Suppressor macrophage treated with lipopolysaccharide for 4 hours (primary cell): ENCODE data around the gene GAN.
"Not testable (repeated sequence)": the region's sequence is repeated elsewhere in the genome, so short reads cannot be mapped to it uniquely, and the experiment has no call there.

ENCODE experiments used
- DNase-seq: peaks from one replicate; pipeline ENCODE4 v3.0.0-alpha.2; 2020

The GAN gene

GRCh38 chr16:81311762-81312161 is 3.0 kb upstream of the GAN start:
- DNase-seq = no peak

GRCh38 chr16:81313701-81314602 is 810 bp upstream of the GAN start:
- DNase-seq = no peak

GRCh38 chr16:81315271-81316175 is 761 bp downstream of the GAN start:
- DNase-seq = peak; percentile 65

- no peak for DNase-seq
Observed at GRCh38 chr16:81316176-81316496, 1.4 kb downstream of the GAN start.

GRCh38 chr16:81318711-81319110 is 3.9 kb downstream of the GAN start:
- DNase-seq = no peak

- no peak for DNase-seq
Observed at GRCh38 chr16:81319221-81319912, 4.6 kb downstream of the GAN start.

GRCh38 chr16:81321039-81321438 is 6.3 kb downstream of the GAN start:
- no peak for DNase-seq

- DNase-seq = no peak
Observed at GRCh38 chr16:81321536-81321935, 6.8 kb downstream of the GAN start.

- DNase-seq = no peak
Observed at GRCh38 chr16:81324808-81325207, 10.0 kb downstream of the GAN start.

GRCh38 chr16:81327011-81327410 is 12.2 kb downstream of the GAN start:
- no peak for DNase-seq

- no peak for DNase-seq
Observed at GRCh38 chr16:81327447-81328196, 12.9 kb downstream of the GAN start.

GRCh38 chr16:81329947-81330346 is 15.2 kb downstream of the GAN start:
- no peak for DNase-seq

GRCh38 chr16:81333356-81333755 is 18.6 kb downstream of the GAN start:
- DNase-seq = no peak

GRCh38 chr16:81335669-81336068 is 20.9 kb downstream of the GAN start:
- no peak for DNase-seq

GRCh38 chr16:81337097-81337496 is 22.3 kb downstream of the GAN start:
- no peak for DNase-seq

GRCh38 chr16:81345172-81345571 is 30.4 kb downstream of the GAN start:
- DNase-seq = not testable (repeated sequence)

- no peak for DNase-seq
Observed at GRCh38 chr16:81347425-81347824, 32.7 kb downstream of the GAN start.

- DNase-seq = no peak
Observed at GRCh38 chr16:81349608-81350305, 35.0 kb downstream of the GAN start.

GRCh38 chr16:81350306-81350615 is 35.5 kb downstream of the GAN start:
- no peak for DNase-seq

- no peak for DNase-seq
Observed at GRCh38 chr16:81353895-81354294, 39.1 kb downstream of the GAN start.

GRCh38 chr16:81357711-81358260 is 43.0 kb downstream of the GAN start:
- DNase-seq = no peak

GRCh38 chr16:81358860-81359259 is 44.1 kb downstream of the GAN start:
- DNase-seq = no peak
